Eye (tissue), 1 donor: ENCODE measurements around the gene NPBWR2.

ENCODE experiments used
- DNase-seq: peaks from one replicate; pipeline ENCODE4 v3.0.0-alpha.2; 2015

The NPBWR2 gene

GRCh38 chr20:64071341-64072332 lies 35.7 kb downstream of the NPBWR2 start:
- no peak for DNase-seq

- no peak for DNase-seq
Observed at GRCh38 chr20:64070244-64070993, 36.9 kb downstream of the NPBWR2 start.

GRCh38 chr20:64069614-64070243 lies 37.6 kb downstream of the NPBWR2 start:
- peak; percentile 66 for DNase-seq

- DNase-seq: no peak
Observed at GRCh38 chr20:64069209-64069613, 38.2 kb downstream of the NPBWR2 start.

GRCh38 chr20:64068386-64069208 lies 38.8 kb downstream of the NPBWR2 start:
- DNase-seq: no peak

GRCh38 chr20:64067733-64068307 lies 39.5 kb downstream of the NPBWR2 start:
- no peak for DNase-seq

- DNase-seq: no peak
Observed at GRCh38 chr20:64067005-64067632, 40.2 kb downstream of the NPBWR2 start.

GRCh38 chr20:64065974-64066343 lies 41.4 kb downstream of the NPBWR2 start:
- DNase-seq: no peak

- no peak for DNase-seq
Observed at GRCh38 chr20:64065062-64065973, 42.0 kb downstream of the NPBWR2 start.

- no peak for DNase-seq
Observed at GRCh38 chr20:64064145-64064698, 43.1 kb downstream of the NPBWR2 start.

GRCh38 chr20:64063389-64064144 lies 43.8 kb downstream of the NPBWR2 start:
- peak; percentile 52 for DNase-seq

GRCh38 chr20:64062596-64063388 lies 44.6 kb downstream of the NPBWR2 start, which contains the start of gene TCEA2:
TCEA2 (plus strand) TSS chr20:64063198; CDS start chr20:64063313, 115 bp downstream.
- DNase-seq: peak; percentile 98

GRCh38 chr20:64062276-64062595 lies 45.1 kb downstream of the NPBWR2 start:
- peak; percentile 43 for DNase-seq

- no peak for DNase-seq
Observed at GRCh38 chr20:64058536-64058935, 48.8 kb downstream of the NPBWR2 start.

GRCh38 chr20:64057628-64058498 lies 49.5 kb downstream of the NPBWR2 start:
- DNase-seq: peak; percentile 87

GRCh38 chr20:64056889-64057627 lies 50.3 kb downstream of the NPBWR2 start:
- DNase-seq: no peak

GRCh38 chr20:64056639-64056888 lies 50.8 kb downstream of the NPBWR2 start:
- no peak for DNase-seq
